GM23338 (cell line): ENCODE results near the gene JPH3. TPM values are rescaled to one million over a fixed set of nuclear protein-coding genes. Genes with fewer than 3 reads are reported as not detected.

Source experiments
- ATAC-seq: fragments of 200-7000 bp; cut with Tn5 transposase; 3 replicates; pipeline ENCODE4 v1.9.1; 2020
- DNase-seq: peaks from one replicate; pipeline ENCODE4 v3.0.0-alpha.2; 2015; ENCODE audit warnings: low spot score
- H2AFZ ChIP-seq: fragments of 200-600 bp; sonication (generic); 2 replicates; pipeline ENCODE4 v1.8.0; 2016; ENCODE audit warnings: antibody characterized with exemption, mild to moderate bottlenecking, moderate library complexity
- H3F3A ChIP-seq: fragments of 200-600 bp; sonication (generic); replicated peaks from 2 replicates; pipeline ENCODE4 v1.8.0; 2017; ENCODE audit warnings: antibody characterized with exemption, mixed run types, low read depth
- H3K27ac ChIP-seq: fragments of 200-600 bp; sonication (generic); 2 replicates; pipeline ENCODE4 v1.6.1; 2016; ENCODE audit warnings: low read depth
- H3K27me3 ChIP-seq: fragments of 200-600 bp; sonication (generic); 2 replicates; pipeline ENCODE4 v1.8.0; 2016; ENCODE audit warnings: mild to moderate bottlenecking, mixed run types, moderate library complexity; ENCODE audit not compliant: insufficient read depth
- H3K36me3 ChIP-seq: fragments of 200-600 bp; sonication (generic); 2 replicates; pipeline ENCODE4 v1.8.0; 2016; ENCODE audit warnings: mild to moderate bottlenecking; ENCODE audit not compliant: insufficient read depth
- H3K4me1 ChIP-seq: fragments of 200-600 bp; sonication (generic); 2 replicates; pipeline ENCODE4 v1.8.0; 2016; ENCODE audit warnings: mild to moderate bottlenecking, moderate library complexity; ENCODE audit not compliant: insufficient read depth
- H3K4me2 ChIP-seq: fragments of 200-600 bp; sonication (generic); 2 replicates; pipeline ENCODE4 v1.7.1; 2017; ENCODE audit warnings: mixed run types
- H3K4me3 ChIP-seq: fragments of 200-600 bp; sonication (generic); 2 replicates; pipeline ENCODE4 v1.6.1; 2016; ENCODE audit warnings: mixed run types
- H3K79me2 ChIP-seq: fragments of 200-600 bp; sonication (generic); replicated peaks from 2 replicates; pipeline ENCODE4 v1.8.0; 2017; ENCODE audit warnings: mild to moderate bottlenecking; ENCODE audit not compliant: insufficient read depth
- H3K9me2 ChIP-seq: fragments of 200-600 bp; sonication (generic); 2 replicates; pipeline ENCODE4 v1.8.0; 2017; ENCODE audit not compliant: insufficient read depth
- H4K20me1 ChIP-seq: fragments of 200-600 bp; sonication (generic); replicated peaks from 2 replicates; pipeline ENCODE4 v1.8.0; 2017; ENCODE audit warnings: mild to moderate bottlenecking; ENCODE audit not compliant: insufficient read depth
- H3K27ac Mint-ChIP-seq: 2 replicates; pipeline ENCODE4 v1.8.0; 2020; ENCODE audit warnings: inconsistent platforms, mild to moderate bottlenecking, moderate library complexity, mixed read lengths
- H3K27me3 Mint-ChIP-seq: 3 replicates; pipeline ENCODE4 v1.8.0; 2022; ENCODE audit warnings: low read depth, mild to moderate bottlenecking, moderate library complexity, mixed read lengths, inconsistent platforms; ENCODE audit not compliant: insufficient read depth, poor library complexity
- H3K36me3 Mint-ChIP-seq: 3 replicates; pipeline ENCODE4 v1.8.0; 2021; ENCODE audit warnings: low read depth, mild to moderate bottlenecking, inconsistent platforms, moderate library complexity, mixed read lengths
- H3K4me1 Mint-ChIP-seq: 3 replicates; pipeline ENCODE4 v1.8.0; 2020; ENCODE audit warnings: mild to moderate bottlenecking, inconsistent platforms, mixed read lengths
- H3K4me3 Mint-ChIP-seq: 3 replicates; pipeline ENCODE4 v1.8.0; 2021; ENCODE audit warnings: moderate library complexity, mild to moderate bottlenecking, inconsistent platforms, mixed read lengths
- H3K9me3 Mint-ChIP-seq: 3 replicates; pipeline ENCODE4 v1.8.0; 2020; ENCODE audit warnings: moderate library complexity, mild to moderate bottlenecking, inconsistent platforms, mixed read lengths
- CREB1 ChIP-seq: fragments of 250-450 bp; sonication (Bioruptor Pico); IDR thresholded peaks from 2 replicates; pipeline ENCODE4 v1.5.0; 2020; ENCODE audit warnings: low read depth, mild to moderate bottlenecking, moderate library complexity
- EZH2 ChIP-seq: fragments of 200-600 bp; sonication (generic); IDR thresholded peaks from one replicate; pipeline ENCODE4 v1.8.0; 2017; ENCODE audit warnings: antibody characterized with exemption, mild to moderate bottlenecking, low read depth; ENCODE audit not compliant: unreplicated experiment
- EZH2phosphoT487 ChIP-seq: fragments of 200-600 bp; sonication (generic); IDR thresholded peaks from one replicate; pipeline ENCODE4 v1.8.1; 2018; ENCODE audit warnings: antibody characterized with exemption; ENCODE audit not compliant: unreplicated experiment
- JUNB ChIP-seq: IDR thresholded peaks from one replicate; pipeline ENCODE4 v1.6.1; 2016; ENCODE audit warnings: antibody characterized with exemption; ENCODE audit not compliant: unreplicated experiment
- NANOG ChIP-seq: IDR thresholded peaks from 2 replicates; pipeline ENCODE4 v1.6.1; 2016; ENCODE audit warnings: antibody characterized with exemption, borderline replicate concordance
- POLR2AphosphoS5 ChIP-seq: IDR thresholded peaks from 2 replicates; pipeline ENCODE4 v1.6.1; 2016; ENCODE audit warnings: antibody characterized with exemption, low read depth
- STAT1 ChIP-seq: IDR thresholded peaks from one replicate; pipeline ENCODE4 v1.6.1; 2016; ENCODE audit warnings: antibody characterized with exemption; ENCODE audit not compliant: unreplicated experiment
- ZNF114 ChIP-seq: fragments of 250-450 bp; sonication (Bioruptor Pico); IDR thresholded peaks from 2 replicates; pipeline ENCODE4 v1.5.0; 2020; ENCODE audit warnings: mild to moderate bottlenecking, moderate library complexity
- ZNF331 ChIP-seq: fragments of 250-450 bp; sonication (Bioruptor Pico); IDR thresholded peaks from 2 replicates; pipeline ENCODE4 v1.5.0; 2020; ENCODE audit warnings: low read depth, mild to moderate bottlenecking, moderate library complexity
- polyA plus RNA-seq: library from polyadenylated mRNA; unstranded; fragments of >200 nt; fragmentation: Nextera tagmentation; extraction: Ambion mirVana; gene quantifications from 2 replicates; pipeline ENCODE4 v1.2.1, GENCODE V29; 2016
- total RNA-seq: library from RNA; depleted of rRNA; stranded (reverse); fragments of >200 nt; shearing (Covaris generic); gene quantifications from 2 replicates; pipeline ENCODE4 v1.2.3, GENCODE V29; 2014
- TF ChIP-seq, protein P1 (sequence below): IDR thresholded peaks from one replicate; pipeline ENCODE4 v1.6.1; 2018; ENCODE audit warnings: antibody characterized with exemption; ENCODE audit not compliant: unreplicated experiment
- TF ChIP-seq, protein P2 (sequence below): fragments of 250-450 bp; sonication (Bioruptor Pico); IDR thresholded peaks from 2 replicates; pipeline ENCODE4 v1.5.0; 2020; ENCODE audit warnings: mild to moderate bottlenecking, moderate library complexity
- TF ChIP-seq, protein P3 (sequence below), 2 experiments: fragments of 200-600 bp in 1 of 2; sonication (generic) in 1 of 2; conservative IDR thresholded peaks; 2 replicates each; pipeline versions ENCODE4 v1.5.1 to v1.6.1; 2016 to 2017; ENCODE audit warnings: antibody characterized with exemption in 2 of 2, low read depth in 2 of 2, mild to moderate bottlenecking in 2 of 2, moderate library complexity in 1 of 2
- TF ChIP-seq, protein P4 (sequence below): IDR thresholded peaks from 2 replicates; pipeline ENCODE4 v1.6.1; 2016; ENCODE audit warnings: antibody characterized with exemption

The JPH3 gene
- total and polyA plus RNA-seq, 2 experiments from 2014 or later, result 8.4 to 38.3 TPM

DNA sequence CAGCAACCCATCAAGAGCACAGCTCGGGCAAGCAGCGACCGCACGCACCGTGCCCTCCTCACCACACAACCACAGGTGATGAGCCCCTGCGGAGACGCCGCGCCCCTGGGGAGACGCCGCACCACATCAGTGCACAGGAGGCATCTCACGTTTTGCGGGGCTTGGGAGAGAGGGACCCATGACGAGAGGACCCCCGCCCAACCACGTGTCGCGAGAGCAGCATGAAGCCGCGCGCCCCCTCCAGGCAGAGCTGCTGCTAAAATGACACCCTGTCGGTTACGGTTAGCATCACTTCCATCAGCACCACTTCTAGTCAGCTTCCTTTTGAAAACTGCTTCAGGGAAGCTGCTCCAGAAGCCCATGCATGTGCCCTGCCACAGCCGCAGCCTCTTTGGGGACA, 118.1 kb downstream of the JPH3 start:
- no peak for TF ChIP-seq EZH2
- no peak for TF ChIP-seq ZNF114
- TF ChIP-seq, protein P1, sequence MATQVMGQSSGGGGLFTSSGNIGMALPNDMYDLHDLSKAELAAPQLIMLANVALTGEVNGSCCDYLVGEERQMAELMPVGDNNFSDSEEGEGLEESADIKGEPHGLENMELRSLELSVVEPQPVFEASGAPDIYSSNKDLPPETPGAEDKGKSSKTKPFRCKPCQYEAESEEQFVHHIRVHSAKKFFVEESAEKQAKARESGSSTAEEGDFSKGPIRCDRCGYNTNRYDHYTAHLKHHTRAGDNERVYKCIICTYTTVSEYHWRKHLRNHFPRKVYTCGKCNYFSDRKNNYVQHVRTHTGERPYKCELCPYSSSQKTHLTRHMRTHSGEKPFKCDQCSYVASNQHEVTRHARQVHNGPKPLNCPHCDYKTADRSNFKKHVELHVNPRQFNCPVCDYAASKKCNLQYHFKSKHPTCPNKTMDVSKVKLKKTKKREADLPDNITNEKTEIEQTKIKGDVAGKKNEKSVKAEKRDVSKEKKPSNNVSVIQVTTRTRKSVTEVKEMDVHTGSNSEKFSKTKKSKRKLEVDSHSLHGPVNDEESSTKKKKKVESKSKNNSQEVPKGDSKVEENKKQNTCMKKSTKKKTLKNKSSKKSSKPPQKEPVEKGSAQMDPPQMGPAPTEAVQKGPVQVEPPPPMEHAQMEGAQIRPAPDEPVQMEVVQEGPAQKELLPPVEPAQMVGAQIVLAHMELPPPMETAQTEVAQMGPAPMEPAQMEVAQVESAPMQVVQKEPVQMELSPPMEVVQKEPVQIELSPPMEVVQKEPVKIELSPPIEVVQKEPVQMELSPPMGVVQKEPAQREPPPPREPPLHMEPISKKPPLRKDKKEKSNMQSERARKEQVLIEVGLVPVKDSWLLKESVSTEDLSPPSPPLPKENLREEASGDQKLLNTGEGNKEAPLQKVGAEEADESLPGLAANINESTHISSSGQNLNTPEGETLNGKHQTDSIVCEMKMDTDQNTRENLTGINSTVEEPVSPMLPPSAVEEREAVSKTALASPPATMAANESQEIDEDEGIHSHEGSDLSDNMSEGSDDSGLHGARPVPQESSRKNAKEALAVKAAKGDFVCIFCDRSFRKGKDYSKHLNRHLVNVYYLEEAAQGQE, result no peak
- TF ChIP-seq POLR2AphosphoS5, result no peak
- no peak for TF ChIP-seq ZNF331 (CRISPR knock-in tag)
- no peak for TF ChIP-seq NANOG
- no peak for TF ChIP-seq CREB1 (CRISPR knock-in tag)
- TF ChIP-seq, protein P2, sequence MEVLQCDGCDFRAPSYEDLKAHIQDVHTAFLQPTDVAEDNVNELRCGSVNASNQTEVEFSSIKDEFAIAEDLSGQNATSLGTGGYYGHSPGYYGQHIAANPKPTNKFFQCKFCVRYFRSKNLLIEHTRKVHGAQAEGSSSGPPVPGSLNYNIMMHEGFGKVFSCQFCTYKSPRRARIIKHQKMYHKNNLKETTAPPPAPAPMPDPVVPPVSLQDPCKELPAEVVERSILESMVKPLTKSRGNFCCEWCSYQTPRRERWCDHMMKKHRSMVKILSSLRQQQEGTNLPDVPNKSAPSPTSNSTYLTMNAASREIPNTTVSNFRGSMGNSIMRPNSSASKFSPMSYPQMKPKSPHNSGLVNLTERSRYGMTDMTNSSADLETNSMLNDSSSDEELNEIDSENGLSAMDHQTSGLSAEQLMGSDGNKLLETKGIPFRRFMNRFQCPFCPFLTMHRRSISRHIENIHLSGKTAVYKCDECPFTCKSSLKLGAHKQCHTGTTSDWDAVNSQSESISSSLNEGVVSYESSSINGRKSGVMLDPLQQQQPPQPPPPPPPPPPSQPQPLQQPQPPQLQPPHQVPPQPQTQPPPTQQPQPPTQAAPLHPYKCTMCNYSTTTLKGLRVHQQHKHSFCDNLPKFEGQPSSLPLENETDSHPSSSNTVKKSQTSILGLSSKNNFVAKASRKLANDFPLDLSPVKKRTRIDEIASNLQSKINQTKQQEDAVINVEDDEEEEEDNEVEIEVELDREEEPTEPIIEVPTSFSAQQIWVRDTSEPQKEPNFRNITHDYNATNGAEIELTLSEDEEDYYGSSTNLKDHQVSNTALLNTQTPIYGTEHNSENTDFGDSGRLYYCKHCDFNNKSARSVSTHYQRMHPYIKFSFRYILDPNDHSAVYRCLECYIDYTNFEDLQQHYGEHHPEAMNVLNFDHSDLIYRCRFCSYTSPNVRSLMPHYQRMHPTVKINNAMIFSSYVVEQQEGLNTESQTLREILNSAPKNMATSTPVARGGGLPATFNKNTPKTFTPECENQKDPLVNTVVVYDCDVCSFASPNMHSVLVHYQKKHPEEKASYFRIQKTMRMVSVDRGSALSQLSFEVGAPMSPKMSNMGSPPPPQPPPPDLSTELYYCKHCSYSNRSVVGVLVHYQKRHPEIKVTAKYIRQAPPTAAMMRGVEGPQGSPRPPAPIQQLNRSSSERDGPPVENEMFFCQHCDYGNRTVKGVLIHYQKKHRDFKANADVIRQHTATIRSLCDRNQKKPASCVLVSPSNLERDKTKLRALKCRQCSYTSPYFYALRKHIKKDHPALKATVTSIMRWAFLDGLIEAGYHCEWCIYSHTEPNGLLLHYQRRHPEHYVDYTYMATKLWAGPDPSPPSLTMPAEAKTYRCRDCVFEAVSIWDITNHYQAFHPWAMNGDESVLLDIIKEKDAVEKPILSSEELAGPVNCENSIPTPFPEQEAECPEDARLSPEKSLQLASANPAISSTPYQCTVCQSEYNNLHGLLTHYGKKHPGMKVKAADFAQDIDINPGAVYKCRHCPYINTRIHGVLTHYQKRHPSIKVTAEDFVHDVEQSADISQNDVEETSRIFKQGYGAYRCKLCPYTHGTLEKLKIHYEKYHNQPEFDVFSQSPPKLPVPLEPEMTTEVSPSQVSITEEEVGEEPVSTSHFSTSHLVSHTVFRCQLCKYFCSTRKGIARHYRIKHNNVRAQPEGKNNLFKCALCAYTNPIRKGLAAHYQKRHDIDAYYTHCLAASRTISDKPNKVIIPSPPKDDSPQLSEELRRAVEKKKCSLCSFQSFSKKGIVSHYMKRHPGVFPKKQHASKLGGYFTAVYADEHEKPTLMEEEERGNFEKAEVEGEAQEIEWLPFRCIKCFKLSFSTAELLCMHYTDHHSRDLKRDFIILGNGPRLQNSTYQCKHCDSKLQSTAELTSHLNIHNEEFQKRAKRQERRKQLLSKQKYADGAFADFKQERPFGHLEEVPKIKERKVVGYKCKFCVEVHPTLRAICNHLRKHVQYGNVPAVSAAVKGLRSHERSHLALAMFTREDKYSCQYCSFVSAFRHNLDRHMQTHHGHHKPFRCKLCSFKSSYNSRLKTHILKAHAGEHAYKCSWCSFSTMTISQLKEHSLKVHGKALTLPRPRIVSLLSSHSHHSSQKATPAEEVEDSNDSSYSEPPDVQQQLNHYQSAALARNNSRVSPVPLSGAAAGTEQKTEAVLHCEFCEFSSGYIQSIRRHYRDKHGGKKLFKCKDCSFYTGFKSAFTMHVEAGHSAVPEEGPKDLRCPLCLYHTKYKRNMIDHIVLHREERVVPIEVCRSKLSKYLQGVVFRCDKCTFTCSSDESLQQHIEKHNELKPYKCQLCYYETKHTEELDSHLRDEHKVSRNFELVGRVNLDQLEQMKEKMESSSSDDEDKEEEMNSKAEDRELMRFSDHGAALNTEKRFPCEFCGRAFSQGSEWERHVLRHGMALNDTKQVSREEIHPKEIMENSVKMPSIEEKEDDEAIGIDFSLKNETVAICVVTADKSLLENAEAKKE (CRISPR knock-in tag), result no peak
- no peak for TF ChIP-seq EZH2phosphoT487
- TF ChIP-seq STAT1, result no peak
- TF ChIP-seq, protein P3, sequence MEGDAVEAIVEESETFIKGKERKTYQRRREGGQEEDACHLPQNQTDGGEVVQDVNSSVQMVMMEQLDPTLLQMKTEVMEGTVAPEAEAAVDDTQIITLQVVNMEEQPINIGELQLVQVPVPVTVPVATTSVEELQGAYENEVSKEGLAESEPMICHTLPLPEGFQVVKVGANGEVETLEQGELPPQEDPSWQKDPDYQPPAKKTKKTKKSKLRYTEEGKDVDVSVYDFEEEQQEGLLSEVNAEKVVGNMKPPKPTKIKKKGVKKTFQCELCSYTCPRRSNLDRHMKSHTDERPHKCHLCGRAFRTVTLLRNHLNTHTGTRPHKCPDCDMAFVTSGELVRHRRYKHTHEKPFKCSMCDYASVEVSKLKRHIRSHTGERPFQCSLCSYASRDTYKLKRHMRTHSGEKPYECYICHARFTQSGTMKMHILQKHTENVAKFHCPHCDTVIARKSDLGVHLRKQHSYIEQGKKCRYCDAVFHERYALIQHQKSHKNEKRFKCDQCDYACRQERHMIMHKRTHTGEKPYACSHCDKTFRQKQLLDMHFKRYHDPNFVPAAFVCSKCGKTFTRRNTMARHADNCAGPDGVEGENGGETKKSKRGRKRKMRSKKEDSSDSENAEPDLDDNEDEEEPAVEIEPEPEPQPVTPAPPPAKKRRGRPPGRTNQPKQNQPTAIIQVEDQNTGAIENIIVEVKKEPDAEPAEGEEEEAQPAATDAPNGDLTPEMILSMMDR (conservative IDR thresholded peaks at IDR 0.05; ENCODE audit: low read depth in 2 of 2), result no peak
- no peak for TF ChIP-seq JUNB
- TF ChIP-seq, protein P4, sequence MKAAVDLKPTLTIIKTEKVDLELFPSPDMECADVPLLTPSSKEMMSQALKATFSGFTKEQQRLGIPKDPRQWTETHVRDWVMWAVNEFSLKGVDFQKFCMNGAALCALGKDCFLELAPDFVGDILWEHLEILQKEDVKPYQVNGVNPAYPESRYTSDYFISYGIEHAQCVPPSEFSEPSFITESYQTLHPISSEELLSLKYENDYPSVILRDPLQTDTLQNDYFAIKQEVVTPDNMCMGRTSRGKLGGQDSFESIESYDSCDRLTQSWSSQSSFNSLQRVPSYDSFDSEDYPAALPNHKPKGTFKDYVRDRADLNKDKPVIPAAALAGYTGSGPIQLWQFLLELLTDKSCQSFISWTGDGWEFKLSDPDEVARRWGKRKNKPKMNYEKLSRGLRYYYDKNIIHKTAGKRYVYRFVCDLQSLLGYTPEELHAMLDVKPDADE, result no peak
- Histone ChIP-seq H3K9me2 (no peaks in the 10 kb centered on the region), H4K20me1 (peaks cover 29% of the 10 kb centered on the region), H3K27me3 (no peaks in the 10 kb centered on the region), H2AFZ (no peak overlapping the region), H3F3A (no peaks in the 10 kb centered on the region), H3K79me2 (peaks cover 41% of the 10 kb centered on the region), H3K27ac (no peak overlapping the region), H3K4me2 (no peak overlapping the region), H3K4me1 (no peaks in the 10 kb centered on the region), H3K4me3 (no peak overlapping the region), H3K36me3 (peaks cover 10% of the 10 kb centered on the region)
- Mint-ChIP-seq H3K27me3 (peaks cover 8% of the 10 kb centered on the region), H3K4me3 (no peak overlapping the region), H3K4me1 (peaks cover 3% of the 10 kb centered on the region; the same call in 2 of the 3 replicates), H3K27ac (no peak overlapping the region), H3K36me3 (peaks cover 73% of the 10 kb centered on the region), H3K9me3 (peaks cover 9% of the 10 kb centered on the region; the same call in 2 of the 3 replicates)
- ATAC-seq (no peak), DNase-seq (no peak)
